DMS153 (cell line): ENCODE results near the gene MITD1.
A peak's percentile ranks its signal among the peaks of the same experiment; 100 is the strongest.
"Not testable (repeated sequence)": the region's sequence is repeated elsewhere in the genome, so short reads cannot be mapped to it uniquely, and the experiment has no call there.

Experiments
- DNase-seq: peaks from one replicate; lab custom pipeline; 2025; lab: John Stamatoyannopoulos, UW

MITD1 gene

GRCh38 chr2:99154643-99155536 lies 26.0 kb downstream of the MITD1 start, which contains the start of the genes LIPT1 and TSGA10:
Gene LIPT1 (plus strand): TSS chr2:99154967. CDS start chr2:99161958, 6,991 bp downstream.
Gene TSGA10 (minus strand): TSS chr2:99154942. CDS start chr2:99109439, 45,503 bp downstream.
- DNase-seq, result peak; percentile 87

- DNase-seq, result no peak
Observed at GRCh38 chr2:99153921-99154604, 26.8 kb downstream of the MITD1 start.

- no peak for DNase-seq
Observed at GRCh38 chr2:99152199-99152895, 28.5 kb downstream of the MITD1 start.

GRCh38 chr2:99150706-99151105 lies 30.2 kb downstream of the MITD1 start:
- no peak for DNase-seq

GRCh38 chr2:99141110-99142108 lies 39.4 kb downstream of the MITD1 start, which contains the start of gene C2orf15:
Gene C2orf15 (plus strand): TSS chr2:99141707. CDS start chr2:99150559, 8,852 bp downstream.
- DNase-seq, result peak; percentile 93

GRCh38 chr2:99140860-99141109 lies 40.1 kb downstream of the MITD1 start:
- peak; percentile 60 for DNase-seq

- no peak for DNase-seq
Observed at GRCh38 chr2:99140056-99140859, 40.6 kb downstream of the MITD1 start.

GRCh38 chr2:99139003-99139402 lies 41.9 kb downstream of the MITD1 start:
- no peak for DNase-seq

GRCh38 chr2:99135044-99135556 lies 45.8 kb downstream of the MITD1 start:
- not testable (repeated sequence) for DNase-seq

GRCh38 chr2:99127981-99128380 lies 52.9 kb downstream of the MITD1 start:
- no peak for DNase-seq
